Endometrial microvascular endothelial cells (primary cell): ENCODE measurements around the gene ALKBH1. TPM values are rescaled to one million over a fixed set of nuclear protein-coding genes. Genes with fewer than 3 reads are reported as not detected.
"Not testable (repeated sequence)": the region's sequence is repeated elsewhere in the genome, so short reads cannot be mapped to it uniquely, and the experiment has no call there.

ENCODE experiments used
- in situ Hi-C: cut with HindIII; loops from 2 replicates; pipeline ENCODE4 v1.10.0; 2017; ENCODE audit warnings: low sequenced_read_pairs, low pct_unique_long_range_greater_than_20kb; ENCODE audit errors: inconsistent ontology term
- total RNA-seq: library from RNA; depleted of rRNA; stranded (reverse); fragments of >200 nt; gene quantifications from one replicate; pipeline ENCODE4 v1.2.3, GENCODE V29; 2015; ENCODE audit errors: inconsistent ontology term

ALKBH1 gene
- 19.2 TPM for total RNA-seq

- in situ Hi-C loops = no loop called here
Measured at GRCh38 chr14:77707724-77708408, at the start of gene ALKBH1, which contains the start of gene SLIRP. Gene ALKBH1 (minus strand): TSS chr14:77708023. CDS start chr14:77708004, 19 bp downstream. Gene SLIRP (plus strand): TSS chr14:77708103. CDS start chr14:77708112, 9 bp downstream.

- in situ Hi-C loops = no loop called here
Measured at GRCh38 chr14:77752799-77753516, 45.1 kb upstream of the ALKBH1 start.

GRCh38 chr14:77752266-77752665 is 44.4 kb upstream of the ALKBH1 start:
- in situ Hi-C loops = no loop called here

GRCh38 chr14:77747425-77747824 is 39.6 kb upstream of the ALKBH1 start:
- in situ Hi-C loops = not testable (repeated sequence)

GRCh38 chr14:77746064-77746702 is 38.4 kb upstream of the ALKBH1 start:
- in situ Hi-C loops = no loop called here

GRCh38 chr14:77741438-77741837 is 33.6 kb upstream of the ALKBH1 start:
- in situ Hi-C loops = no loop called here

GRCh38 chr14:77738559-77739250 is 30.9 kb upstream of the ALKBH1 start:
- in situ Hi-C loops = no loop called here

GRCh38 chr14:77730976-77731497 is 23.2 kb upstream of the ALKBH1 start:
- in situ Hi-C loops = no loop called here

- in situ Hi-C loops = no loop called here
Measured at GRCh38 chr14:77722301-77722700, 14.5 kb upstream of the ALKBH1 start.

- in situ Hi-C loops = no loop called here
Measured at GRCh38 chr14:77721437-77721836, 13.6 kb upstream of the ALKBH1 start.

GRCh38 chr14:77717608-77718305 is 9.9 kb upstream of the ALKBH1 start:
- in situ Hi-C loops = no loop called here

GRCh38 chr14:77714926-77715325 is 7.1 kb upstream of the ALKBH1 start:
- in situ Hi-C loops = no loop called here

GRCh38 chr14:77710364-77710763 is 2.5 kb upstream of the ALKBH1 start:
- in situ Hi-C loops = no loop called here

GRCh38 chr14:77709412-77709811 is 1.6 kb upstream of the ALKBH1 start:
- in situ Hi-C loops = no loop called here

- in situ Hi-C loops = no loop called here
Measured at GRCh38 chr14:77708749-77709148, 926 bp upstream of the ALKBH1 start.

- in situ Hi-C loops = no loop called here
Measured at GRCh38 chr14:77707355-77707723, 484 bp downstream of the ALKBH1 start.

- in situ Hi-C loops = no loop called here
Measured at GRCh38 chr14:77691259-77691658, 16.6 kb downstream of the ALKBH1 start.

GRCh38 chr14:77682158-77682553 is 25.7 kb downstream of the ALKBH1 start:
- in situ Hi-C loops = no loop called here
